GM19025 (cell line): Measurements from ENCODE around the gene UBR1.
"Not testable (repeated sequence)": the region's sequence is repeated elsewhere in the genome, so short reads cannot be mapped to it uniquely, and the experiment has no call there.

Experiments used
- ATAC-seq: cut with Tn5 transposase; IDR thresholded peaks from one replicate; pipeline ENCODE4 v1.9.1; 2021; ENCODE audit warnings: mild to moderate bottlenecking, low read depth, moderate library complexity; ENCODE audit not compliant: unreplicated experiment

UBR1 gene

DNA sequence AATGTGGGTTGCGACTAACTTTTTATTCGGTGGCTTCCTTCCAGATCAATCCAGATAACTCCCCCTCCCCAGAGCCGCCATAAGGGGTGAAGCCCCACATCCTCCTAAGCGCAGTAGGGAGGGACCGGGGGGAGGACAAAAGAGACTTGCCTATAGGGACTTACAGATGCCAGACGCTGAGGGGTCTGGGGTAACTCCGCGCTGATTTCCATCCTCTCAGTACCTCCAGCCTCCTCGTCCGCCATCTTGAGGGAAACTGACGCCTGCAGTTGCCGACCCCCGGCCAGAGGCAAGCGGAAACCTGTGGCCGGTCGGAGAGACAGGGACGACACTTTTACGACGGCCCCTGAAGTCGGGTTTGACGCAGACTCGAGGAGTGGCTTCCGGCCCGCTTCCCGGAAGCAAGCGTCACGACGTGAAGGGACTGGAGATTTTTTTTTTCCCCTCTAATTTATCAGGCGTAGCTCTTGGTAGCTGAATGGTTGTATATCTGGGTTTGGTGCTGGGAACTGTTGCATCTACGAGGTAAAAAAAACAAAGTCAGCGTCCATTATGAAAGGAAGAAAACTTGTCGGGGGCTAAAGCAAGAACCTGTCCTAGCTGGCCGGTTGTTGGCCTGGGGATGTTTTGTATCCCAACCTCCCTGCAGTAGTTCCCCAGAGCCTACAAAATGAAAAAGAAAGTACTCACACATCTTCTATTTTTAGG is at the start of gene UBR1:
Gene UBR1 (minus strand): TSS at position 261 of the 708 bp plus-strand sequence. CDS start 16 bp downstream, at position 245.
- ATAC-seq: peak; percentile 77

GRCh38 chr15:43153269-43153668 is 47.4 kb upstream of the UBR1 start:
- no peak for ATAC-seq

GRCh38 chr15:43151688-43152087 is 45.9 kb upstream of the UBR1 start:
- ATAC-seq: no peak

- ATAC-seq: no peak
Observed at GRCh38 chr15:43150191-43150929, 44.5 kb upstream of the UBR1 start.

DNA sequence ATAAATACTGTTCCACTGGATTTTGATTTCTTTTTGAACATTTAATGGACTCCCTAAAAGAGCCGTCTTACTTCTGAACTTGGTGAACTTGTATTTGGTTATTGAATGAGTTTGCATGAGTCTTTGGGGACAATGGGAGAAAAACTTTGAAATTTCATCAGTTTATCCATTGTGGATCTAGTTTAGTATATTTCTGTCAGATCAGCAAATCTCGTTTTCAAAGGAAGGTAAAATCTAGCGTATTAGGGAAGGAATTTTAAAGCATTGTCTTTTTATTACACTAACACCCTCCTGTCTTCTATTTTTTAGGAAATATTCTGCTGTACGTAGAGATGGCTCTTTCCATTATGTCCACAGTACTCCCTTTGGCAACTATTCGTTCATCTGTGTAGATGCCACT is 40.3 kb upstream of the UBR1 start:
- no peak for ATAC-seq

GRCh38 chr15:43144512-43144911 is 38.7 kb upstream of the UBR1 start:
- ATAC-seq: no peak

- ATAC-seq: no peak
Observed at GRCh38 chr15:43143203-43143941, 37.5 kb upstream of the UBR1 start.

DNA sequence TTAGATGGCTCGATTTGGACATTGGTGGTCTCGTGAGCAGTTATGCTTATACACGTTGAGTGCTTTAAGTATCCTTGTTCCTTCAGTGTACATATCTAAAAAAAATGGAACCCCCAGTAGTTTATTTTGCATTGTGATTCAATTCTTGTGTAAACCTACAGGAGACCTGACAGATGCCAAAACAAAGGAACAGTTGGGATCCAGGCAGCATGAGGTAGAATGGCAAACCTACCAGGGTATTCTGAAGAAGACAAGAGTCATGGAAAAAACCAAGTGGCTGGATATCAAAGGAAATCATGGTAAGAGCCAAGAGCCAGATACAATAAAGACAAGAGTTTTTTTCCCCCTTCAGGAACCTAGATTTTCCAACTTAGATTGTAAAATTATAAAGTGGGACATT is 29.5 kb upstream of the UBR1 start:
- no peak for ATAC-seq

DNA sequence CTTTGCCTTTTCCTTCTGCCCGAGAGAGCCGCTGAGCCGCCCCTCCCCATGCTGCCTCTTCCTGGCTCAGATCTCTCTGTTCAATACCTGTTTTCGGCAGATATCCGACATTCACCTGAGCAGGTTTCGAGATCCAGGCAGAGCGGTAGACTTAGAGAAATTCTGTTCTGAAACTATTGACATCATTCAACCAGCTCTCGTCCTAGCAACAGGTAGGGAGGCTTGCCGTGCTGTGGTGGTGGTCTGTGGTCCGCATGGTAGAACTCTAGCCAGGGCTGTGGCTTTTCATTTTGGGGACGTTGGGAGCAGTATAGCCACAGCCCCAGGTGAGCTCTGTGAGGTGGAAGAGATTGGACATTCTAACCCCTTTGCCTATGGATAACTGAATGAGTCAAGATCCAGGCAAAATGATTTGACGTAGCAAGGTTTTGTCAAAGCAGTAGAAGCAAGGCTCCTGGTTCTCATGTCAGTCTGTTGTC is 28.4 kb upstream of the UBR1 start:
- ATAC-seq: no peak

- ATAC-seq: peak; percentile 97
Observed at GRCh38 chr15:43133430-43134156, 27.8 kb upstream of the UBR1 start, which contains the start of gene TMEM62. Gene TMEM62 (plus strand): TSS chr15:43133586. CDS start chr15:43133803, 217 bp downstream.

GRCh38 chr15:43132830-43133429 is 27.1 kb upstream of the UBR1 start:
- ATAC-seq: no peak

DNA sequence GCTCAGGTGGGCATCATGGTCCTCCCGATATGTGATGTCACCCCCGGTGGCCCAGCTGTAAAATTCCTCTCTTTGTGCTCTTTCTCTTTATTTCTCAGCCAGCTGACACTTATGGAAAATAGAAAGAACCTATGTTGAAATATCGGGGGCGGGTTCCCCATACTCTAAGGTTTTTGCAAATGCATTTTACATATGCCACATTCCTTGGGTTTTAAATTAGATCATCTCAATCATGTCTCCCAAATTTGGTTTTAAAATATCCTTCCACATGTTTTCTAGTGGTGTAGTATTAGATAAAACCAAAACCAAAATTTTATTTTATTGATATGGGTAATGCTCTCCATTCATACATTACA is 23.1 kb upstream of the UBR1 start:
- no peak for ATAC-seq

DNA sequence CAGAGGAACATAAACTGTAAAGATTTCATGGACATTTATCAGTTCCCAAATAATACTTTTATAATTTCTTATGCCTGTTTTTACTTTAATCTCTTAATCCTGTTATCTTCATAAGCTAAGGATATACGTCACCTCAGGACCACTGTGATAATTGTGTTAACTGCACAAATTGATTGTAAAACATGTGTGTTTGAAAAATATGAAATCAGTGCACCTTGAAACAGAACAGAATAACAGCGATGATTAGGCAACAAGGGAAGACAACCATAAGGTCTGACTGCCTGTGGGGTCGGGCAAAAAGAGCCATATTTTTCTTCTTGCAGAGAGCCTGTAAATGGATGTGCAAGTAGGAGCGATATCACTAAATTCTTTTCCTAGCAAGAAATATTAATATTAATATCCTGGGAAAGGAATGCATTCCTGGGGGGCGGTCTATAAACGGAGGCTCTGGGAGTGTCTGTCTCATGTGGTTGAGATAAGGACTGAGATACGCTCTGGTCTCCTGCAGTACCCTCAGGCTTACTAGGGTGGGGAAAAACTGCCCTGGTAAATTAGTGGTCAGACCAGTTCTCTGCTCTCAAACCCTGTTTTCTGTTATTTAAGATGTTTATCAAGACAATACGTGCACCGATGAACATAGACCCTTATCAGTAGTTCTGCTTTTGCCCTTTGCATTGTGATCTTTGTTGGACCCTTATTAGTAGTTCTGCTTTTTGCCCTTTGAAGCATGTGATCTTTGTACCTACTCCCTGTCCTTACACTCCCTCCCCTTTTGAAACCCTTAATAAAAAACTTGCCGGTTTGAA is 22.5 kb upstream of the UBR1 start:
- not testable (repeated sequence) for ATAC-seq

DNA sequence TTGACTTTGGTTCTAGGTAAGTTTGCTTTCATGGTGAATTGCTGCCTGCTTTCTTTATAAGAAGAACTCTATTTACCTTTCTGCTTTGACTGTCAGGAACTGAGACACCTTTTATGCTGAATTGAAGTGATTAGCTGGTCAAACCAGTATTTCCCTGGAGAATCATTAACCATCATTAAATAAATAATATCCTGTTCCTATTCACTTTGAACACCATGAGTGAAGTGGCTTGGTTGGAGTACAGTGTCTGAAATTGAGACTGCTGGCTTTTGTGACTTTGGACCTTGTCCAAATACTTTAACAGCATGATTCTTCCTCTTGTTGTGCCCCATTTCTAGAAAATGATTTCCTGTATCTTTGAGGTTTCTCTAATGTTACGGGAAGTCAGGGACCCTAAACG is 21.9 kb upstream of the UBR1 start:
- ATAC-seq: no peak

DNA sequence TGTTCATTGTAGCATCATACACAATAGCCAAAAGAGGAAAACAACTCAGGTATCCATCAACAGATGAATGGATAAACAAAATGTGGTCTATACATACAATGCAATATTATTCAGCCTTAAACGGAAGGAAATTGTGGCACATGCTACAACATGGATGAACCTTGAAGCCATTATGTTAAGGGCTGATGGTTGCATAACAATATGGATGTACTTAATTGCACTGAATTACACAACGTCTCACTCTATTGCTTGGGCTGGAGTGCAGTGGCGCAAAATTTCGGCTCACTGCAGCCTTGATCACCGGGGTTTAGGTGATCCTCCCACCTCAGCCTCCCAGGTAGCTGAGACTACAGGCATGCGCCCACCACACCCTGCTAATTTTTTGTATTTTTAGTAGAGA is 20.5 kb upstream of the UBR1 start:
- no peak for ATAC-seq

GRCh38 chr15:43125100-43125661 is 19.3 kb upstream of the UBR1 start:
- no peak for ATAC-seq

DNA sequence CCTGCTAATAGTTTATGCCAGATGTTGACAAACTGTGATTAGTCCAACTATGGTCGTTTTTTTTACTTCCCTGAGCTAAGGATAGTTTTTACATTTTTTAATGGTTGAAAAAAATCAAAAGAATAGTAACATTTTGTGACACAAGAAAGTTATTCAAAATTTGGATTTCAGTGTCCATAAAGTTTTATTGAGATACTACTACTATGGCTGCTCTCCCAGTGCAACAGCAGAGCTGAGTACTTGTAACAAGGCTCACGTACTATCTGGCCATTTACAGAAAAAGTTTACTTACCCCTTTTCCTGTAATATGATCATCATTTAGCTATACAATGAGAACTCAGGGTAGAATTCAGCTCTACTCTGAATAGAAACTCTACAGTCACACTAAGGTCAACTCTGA is 16.0 kb upstream of the UBR1 start:
- ATAC-seq: no peak

- ATAC-seq: no peak
Observed at GRCh38 chr15:43118829-43119228, 13.0 kb upstream of the UBR1 start.

- ATAC-seq: no peak
Observed at GRCh38 chr15:43118286-43118685, 12.4 kb upstream of the UBR1 start.
